HepG2 (cell line): ENCODE data around the gene MPHOSPH8. TPM values are rescaled to one million over a fixed set of nuclear protein-coding genes. Genes with fewer than 3 reads are reported as not detected.

Experiments used
- ATAC-seq: fragments of 200-7000 bp; cut with Tn5 transposase; 3 replicates; pipeline ENCODE4 v1.9.1; 2020; ENCODE audit warnings: mild to moderate bottlenecking, moderate library complexity
- BruUV-seq: library from RNA; stranded (reverse); fragments of 400-500 nt; replicated peaks from 2 replicates; lab custom pipeline; 2021; lab: Mats Ljungman, UMichigan
- CTCF ChIA-PET: fragments of 300-600 bp; formaldehyde crosslinking; extraction: SDS; loops from one replicate; lab custom pipeline; 2021; ENCODE audit warnings: low total read pairs, inconsistent platforms, low intra/inter-chr PET ratio; lab: Yijun Ruan, JAX
- POLR2A ChIA-PET: fragments of 350-600 bp; sonication (Branson Sonifier 250); formaldehyde crosslinking; loops from one replicate; lab custom pipeline; 2020; ENCODE audit warnings: antibody characterized with exemption, inconsistent platforms; lab: Yijun Ruan, JAX
- DNase-seq: peaks from one replicate; pipeline ENCODE4 v3.0.0-alpha.2; 2015; ENCODE audit warnings: low spot score
- FAIRE-seq: peaks from 3 replicates; lab custom pipeline; 2011; peaks lifted over from hg19 to GRCh38; lab: Jason Lieb, UNC
- H2AFZ ChIP-seq: one replicate; pipeline ENCODE4 v1.6.1; 2011; ENCODE audit warnings: low read length, inconsistent platforms
- H3K27ac ChIP-seq: fragments of 300-600 bp; 3 replicates; pipeline ENCODE4 v1.8.0; 2011; ENCODE audit warnings: mixed run types, mild to moderate bottlenecking, mixed read lengths, low read length, inconsistent platforms; ENCODE audit not compliant: insufficient read depth; ENCODE audit errors: extremely low read length
- H3K27me3 ChIP-seq, 2 experiments: fragments of 200-600 bp in 1 of 2; 2 replicates in 1 of 2; 3 replicates in 1 of 2; pipeline versions ENCODE4 v1.6.0 to v1.8.0; 2011; ENCODE audit warnings: low read length in 2 of 2, mild to moderate bottlenecking in 2 of 2, moderate library complexity in 2 of 2, inconsistent platforms in 1 of 2; ENCODE audit not compliant: insufficient read depth in 2 of 2, control insufficient read depth in 1 of 2
- H3K36me3 ChIP-seq, 2 experiments: fragments of 200-600 bp in 1 of 2; replicated peaks in 1 of 2; 2 replicates in 1 of 2; 3 replicates in 1 of 2; pipeline versions ENCODE4 v1.5.1 to v1.8.0; 2011; ENCODE audit warnings: low read length in 2 of 2, inconsistent platforms in 1 of 2; ENCODE audit not compliant: insufficient read depth in 2 of 2, control insufficient read depth in 1 of 2
- H3K4me1 ChIP-seq: 2 replicates; pipeline ENCODE4 v1.5.1; 2012; ENCODE audit warnings: low read length, inconsistent platforms; ENCODE audit not compliant: insufficient read depth
- H3K4me2 ChIP-seq: 2 replicates; pipeline ENCODE4 v1.6.0; 2011; ENCODE audit warnings: low read depth, low read length, inconsistent platforms
- H3K4me3 ChIP-seq, 3 experiments: fragments of 200-600 bp in 1 of 3; sonication (generic), shearing (Covaris generic) in 1 of 3; replicated peaks in 1 of 3; 2 replicates each; pipeline ENCODE4 v1.5.1; 2011 to 2016; ENCODE audit warnings: low read length in 3 of 3, inconsistent platforms in 2 of 3, low read depth in 2 of 3, mild to moderate bottlenecking in 2 of 3, control low read depth in 1 of 3, mixed read lengths in 1 of 3; ENCODE audit not compliant: insufficient read depth in 1 of 3
- H3K79me2 ChIP-seq: one replicate; pipeline ENCODE4 v1.6.1; 2011; ENCODE audit warnings: low read length, inconsistent platforms; ENCODE audit not compliant: insufficient read depth
- H3K9ac ChIP-seq: 2 replicates; pipeline ENCODE4 v1.6.0; 2011; ENCODE audit warnings: mild to moderate bottlenecking, low read depth, low read length, inconsistent platforms; ENCODE audit not compliant: insufficient read depth
- H3K9me3 ChIP-seq: 2 replicates; pipeline ENCODE4 v1.5.1; 2012; ENCODE audit warnings: mild to moderate bottlenecking, low read length
- H4K20me1 ChIP-seq: 2 replicates; pipeline ENCODE4 v1.6.0; 2011; ENCODE audit warnings: inconsistent platforms, mild to moderate bottlenecking, low read length, moderate library complexity; ENCODE audit not compliant: insufficient read depth
- ZNF407 ChIP-seq: sonication (generic); formaldehyde crosslinking; IDR thresholded peaks from one replicate; pipeline ENCODE4 v1.5.1; 2020; ENCODE audit warnings: mild to moderate bottlenecking, missing genetic modification reagents; ENCODE audit errors: not compliant biosample characterization
- ZNF652 ChIP-seq: IDR thresholded peaks from 2 replicates; pipeline ENCODE4 v1.6.1; 2016; ENCODE audit warnings: low read depth, borderline replicate concordance
- WGBS: methylation state at CpG from one replicate; pipeline ENCODE4 v1.1.6; 2017; ENCODE audit warnings: low lambda C conversion rate; 5-methylcytosine and 5-hydroxymethylcytosine counted together
- in situ Hi-C: cut with HindIII; loops from 2 replicates; pipeline ENCODE4 v1.10.0; 2017; ENCODE audit warnings: low pct_unique_long_range_greater_than_20kb; ENCODE audit not compliant: extremely low pct_ligation_motif_present
- intact Hi-C: fragments of 100-400 bp; cut with micrococcal nuclease; formaldehyde crosslinking; loops from one replicate; pipeline ENCODE4 v1.10.0; 2022; ENCODE audit not compliant: unreplicated experiment
- polyA plus RNA-seq, 8 experiments: library from polyadenylated mRNA; depleted of rRNA in 3 of 8; stranded (reverse) in 7 of 8; unstranded in 1 of 8; fragments of >200 nt; fragmentation: Illumina TruSeq in 4 of 8; extraction: Trizol in 4 of 8; gene quantifications; 2 replicates each; pipeline versions ENCODE4 v1.2.1 to v1.2.3, GENCODE V29; 2011 to 2016; ENCODE audit warnings: low read depth in 4 of 8, missing spikeins in 1 of 8, mixed read lengths in 1 of 8; ENCODE audit not compliant: insufficient read depth in 1 of 8
- total RNA-seq, 5 experiments: library from RNA; depleted of rRNA; stranded (reverse); fragments of >200 nt; fragmentation: Illumina TruSeq; extraction: Trizol; gene quantifications; 2 replicates each; pipeline ENCODE4 v1.2.3, GENCODE V29; 2016; ENCODE audit warnings: low read depth in 1 of 5
- TF ChIP-seq, protein P1 (sequence below): sonication (generic); formaldehyde crosslinking; IDR thresholded peaks from 2 replicates; pipeline ENCODE4 v1.5.0; 2020; ENCODE audit warnings: mild to moderate bottlenecking, missing genetic modification reagents

MPHOSPH8 gene
- total and polyA plus RNA-seq, 2 of the 13 experiments (the other 11 are each of a cell fraction or from before 2014, with no cell fraction given): 17.3 to 20.9 TPM

DNA sequence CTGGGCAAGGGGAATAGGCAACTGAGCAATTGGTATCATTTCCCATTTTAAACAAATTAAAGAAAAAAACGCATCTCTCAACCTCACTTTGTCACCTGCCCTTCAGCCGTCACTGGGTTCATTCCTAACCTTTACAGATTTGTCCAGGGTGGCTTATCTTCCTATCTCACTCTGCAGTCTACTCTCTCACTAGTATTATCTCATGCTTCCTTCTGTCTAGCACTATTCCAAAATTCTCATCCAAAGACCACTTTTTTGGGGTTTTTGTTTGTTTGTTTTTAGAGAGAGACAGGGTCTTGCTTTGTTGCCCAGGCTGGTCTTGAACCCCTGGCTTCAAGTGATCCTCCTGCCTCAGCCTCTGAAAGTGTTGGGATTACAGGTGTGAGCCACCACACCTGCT lies 26.7 kb upstream of the MPHOSPH8 start:
- 100% methylated on average over 2 of the region's 2 CpGs for WGBS

More for the DNA sequence above, 26.7 kb upstream of the MPHOSPH8 start:
- in situ Hi-C loops (no loop called here), intact Hi-C loops (no loop called here)
- FAIRE-seq (no peak), ATAC-seq (no peak), DNase-seq (no peak)
- no peaks in the 10 kb centered on the region; the same call in 1 of the 2 replicates for H4K20me1 ChIP-seq
- H3K27ac ChIP-seq: no peak overlapping the region
- H2AFZ ChIP-seq: no peak overlapping the region
- H3K9ac ChIP-seq: no peak overlapping the region
- no peak overlapping the region for H3K4me3 ChIP-seq
- peaks cover 83% of the 10 kb centered on the region for H3K79me2 ChIP-seq
- peaks cover 14% of the 10 kb centered on the region for H3K9me3 ChIP-seq
- H3K4me2 ChIP-seq: no peak overlapping the region
- ChIA-PET POLR2A (no interaction called here), CTCF (no interaction called here)
- BruUV-seq: no TSS peak
- H3K27me3 ChIP-seq: no peaks in the 10 kb centered on the region
- H3K4me1 ChIP-seq: peaks cover 22% of the 10 kb centered on the region
- H3K36me3 ChIP-seq: peaks cover 14 to 31% of the 10 kb centered on the region in 2 experiments
- TF ChIP-seq, protein P1, sequence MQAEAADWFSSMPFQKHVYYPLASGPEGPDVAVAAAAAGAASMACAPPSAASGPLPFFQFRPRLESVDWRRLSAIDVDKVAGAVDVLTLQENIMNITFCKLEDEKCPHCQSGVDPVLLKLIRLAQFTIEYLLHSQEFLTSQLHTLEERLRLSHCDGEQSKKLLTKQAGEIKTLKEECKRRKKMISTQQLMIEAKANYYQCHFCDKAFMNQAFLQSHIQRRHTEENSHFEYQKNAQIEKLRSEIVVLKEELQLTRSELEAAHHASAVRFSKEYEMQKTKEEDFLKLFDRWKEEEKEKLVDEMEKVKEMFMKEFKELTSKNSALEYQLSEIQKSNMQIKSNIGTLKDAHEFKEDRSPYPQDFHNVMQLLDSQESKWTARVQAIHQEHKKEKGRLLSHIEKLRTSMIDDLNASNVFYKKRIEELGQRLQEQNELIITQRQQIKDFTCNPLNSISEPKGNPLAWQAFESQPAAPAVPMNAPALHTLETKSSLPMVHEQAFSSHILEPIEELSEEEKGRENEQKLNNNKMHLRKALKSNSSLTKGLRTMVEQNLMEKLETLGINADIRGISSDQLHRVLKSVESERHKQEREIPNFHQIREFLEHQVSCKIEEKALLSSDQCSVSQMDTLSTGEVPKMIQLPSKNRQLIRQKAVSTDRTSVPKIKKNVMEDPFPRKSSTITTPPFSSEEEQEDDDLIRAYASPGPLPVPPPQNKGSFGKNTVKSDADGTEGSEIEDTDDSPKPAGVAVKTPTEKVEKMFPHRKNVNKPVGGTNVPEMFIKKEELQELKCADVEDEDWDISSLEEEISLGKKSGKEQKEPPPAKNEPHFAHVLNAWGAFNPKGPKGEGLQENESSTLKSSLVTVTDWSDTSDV: no peak
- TF ChIP-seq ZNF652 (CRISPR knock-in tag): no peak
- no peak for TF ChIP-seq ZNF407 (CRISPR knock-in tag)
